PC-3 (cell line): ENCODE results near the gene MEI4. TPM values are rescaled to one million over a fixed set of nuclear protein-coding genes. Genes with fewer than 3 reads are reported as not detected.
"Not testable (repeated sequence)": the region's sequence is repeated elsewhere in the genome, so short reads cannot be mapped to it uniquely, and the experiment has no call there.

Experiments used
- ATAC-seq: fragments of 200-7000 bp; cut with Tn5 transposase; 2 replicates; pipeline ENCODE4 v1.9.1; 2020; ENCODE audit warnings: mild to moderate bottlenecking, moderate library complexity
- BruUV-seq: library from RNA; stranded (reverse); fragments of 400-500 nt; replicated peaks from 2 replicates; lab custom pipeline; 2021; lab: Mats Ljungman, UMichigan
- CTCF ChIA-PET: fragments of 300-600 bp; sonication (Branson Sonifier 250); formaldehyde crosslinking; loops from one replicate; lab custom pipeline; 2022; ENCODE audit warnings: antibody characterized with exemption; lab: Charles Lee
- POLR2A ChIA-PET: fragments of 300-600 bp; sonication (Branson Sonifier 250); formaldehyde crosslinking; loops from one replicate; lab custom pipeline; 2022; ENCODE audit warnings: antibody characterized with exemption; ENCODE audit not compliant: unreplicated experiment; lab: Charles Lee
- DNase-seq: peaks from one replicate; pipeline ENCODE4 v3.0.0-alpha.2; 2015
- H2AFZ ChIP-seq: fragments of 300-600 bp; sonication (generic); 2 replicates; pipeline ENCODE4 v1.6.0; 2016; ENCODE audit warnings: antibody characterized with exemption, low read length
- H3F3A ChIP-seq: fragments of 300-600 bp; sonication (generic); one replicate; pipeline ENCODE4 v1.6.0; 2017; ENCODE audit warnings: antibody characterized with exemption, low read length, control low read depth, mild to moderate bottlenecking; ENCODE audit not compliant: unreplicated experiment
- H3K27ac ChIP-seq: fragments of 300-600 bp; sonication (generic); 2 replicates; pipeline ENCODE4 v1.5.1; 2016; ENCODE audit warnings: mild to moderate bottlenecking, low read length
- H3K27me3 ChIP-seq: fragments of 300-600 bp; sonication (generic); 2 replicates; pipeline ENCODE4 v1.6.1; 2016; ENCODE audit warnings: low read length, mixed read lengths
- H3K36me3 ChIP-seq: fragments of 300-600 bp; sonication (generic); 2 replicates; pipeline ENCODE4 v1.6.1; 2016; ENCODE audit warnings: low read depth, mixed run types, low read length, mixed read lengths
- H3K4me1 ChIP-seq: fragments of 300-600 bp; sonication (generic); 2 replicates; pipeline ENCODE4 v1.5.1; 2016; ENCODE audit warnings: low read length; ENCODE audit not compliant: insufficient read depth
- H3K4me2 ChIP-seq: fragments of 300-600 bp; sonication (generic); 2 replicates; pipeline ENCODE4 v1.6.0; 2016; ENCODE audit warnings: low read length
- H3K4me3 ChIP-seq: fragments of 300-600 bp; sonication (generic); 2 replicates; pipeline ENCODE4 v1.5.1; 2016; ENCODE audit warnings: mild to moderate bottlenecking, low read length, mixed read lengths
- H3K79me2 ChIP-seq: fragments of 300-600 bp; sonication (generic); 2 replicates; pipeline ENCODE4 v1.6.1; 2017; ENCODE audit warnings: low read length, mixed read lengths
- H3K9ac ChIP-seq: fragments of 300-600 bp; sonication (generic); 2 replicates; pipeline ENCODE4 v1.6.0; 2016; ENCODE audit warnings: mild to moderate bottlenecking, low read length
- H3K9me2 ChIP-seq: fragments of 300-600 bp; sonication (generic); replicated peaks from 2 replicates; pipeline ENCODE4 v1.6.1; 2016; ENCODE audit warnings: mixed run types, low read length, mixed read lengths
- H3K9me3 ChIP-seq: fragments of 300-600 bp; sonication (generic); 2 replicates; pipeline ENCODE4 v1.6.1; 2016; ENCODE audit warnings: low read length, mixed read lengths
- H4K20me1 ChIP-seq: fragments of 300-600 bp; sonication (generic); 2 replicates; pipeline ENCODE4 v1.6.1; 2016; ENCODE audit warnings: low read length, mixed read lengths
- EZH2 ChIP-seq: fragments of 300-600 bp; sonication (generic); IDR thresholded peaks from one replicate; pipeline ENCODE4 v1.6.1; 2017; ENCODE audit warnings: antibody characterized with exemption, mild to moderate bottlenecking, low read length; ENCODE audit not compliant: unreplicated experiment
- EZH2phosphoT487 ChIP-seq: fragments of 300-600 bp; sonication (generic); IDR thresholded peaks from 2 replicates; pipeline ENCODE4 v1.6.1; 2018; ENCODE audit warnings: mild to moderate bottlenecking, antibody characterized with exemption, low read length, borderline replicate concordance
- intact Hi-C: fragments of 100-400 bp; cut with micrococcal nuclease; formaldehyde crosslinking; loops from 2 replicates; pipeline ENCODE4 v1.9.0; 2023
- total RNA-seq: library from RNA; depleted of rRNA; stranded (reverse); fragments of >200 nt; gene quantifications from 2 replicates; pipeline ENCODE4 v1.2.3, GENCODE V29; 2014
- TF ChIP-seq, protein P1 (sequence below): fragments of 300-600 bp; sonication (generic); conservative IDR thresholded peaks from 2 replicates; pipeline ENCODE4 v1.5.1; 2017; ENCODE audit warnings: antibody characterized with exemption, low read depth, mild to moderate bottlenecking, low read length

The MEI4 gene
- total RNA-seq, 1 experiment from 2014 or later = not detected

DNA sequence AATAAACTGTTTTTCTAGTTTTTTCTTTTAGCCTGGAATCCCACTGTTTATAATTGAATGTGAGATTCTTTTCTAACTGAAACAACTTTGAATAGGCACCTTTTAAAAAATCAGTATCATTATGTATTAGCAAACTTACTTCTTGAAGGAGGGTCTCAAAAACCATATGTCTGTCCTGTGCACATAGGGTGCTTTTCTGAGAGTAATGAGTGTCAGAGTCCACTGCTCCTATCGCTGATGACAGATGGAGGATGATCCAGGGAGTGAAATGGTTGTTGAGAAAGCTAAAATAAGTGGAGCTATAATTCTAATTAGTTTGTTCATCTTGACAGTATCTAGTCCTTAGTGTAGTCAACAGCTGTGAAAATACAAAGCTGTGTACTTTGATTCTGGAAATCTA lies 35.8 kb downstream of the MEI4 start:
- intact Hi-C loops = no loop called here
- Histone ChIP-seq H3K4me3 (no peak overlapping the region), H3K9ac (no peak overlapping the region), H3K9me2 (no peaks in the 10 kb centered on the region), H3K79me2 (no peaks in the 10 kb centered on the region), H3K27ac (no peak overlapping the region), H4K20me1 (no peaks in the 10 kb centered on the region), H2AFZ (no peak overlapping the region), H3F3A (no peaks in the 10 kb centered on the region), H3K36me3 (no peaks in the 10 kb centered on the region), H3K9me3 (no peaks in the 10 kb centered on the region), H3K4me2 (no peak overlapping the region), H3K27me3 (no peaks in the 10 kb centered on the region), H3K4me1 (no peaks in the 10 kb centered on the region)
- POLR2A ChIA-PET = no interaction called here
- DNase-seq = no peak
- CTCF ChIA-PET = no interaction called here
- BruUV-seq = no TSS peak
- no peak for ATAC-seq
- TF ChIP-seq, protein P1, sequence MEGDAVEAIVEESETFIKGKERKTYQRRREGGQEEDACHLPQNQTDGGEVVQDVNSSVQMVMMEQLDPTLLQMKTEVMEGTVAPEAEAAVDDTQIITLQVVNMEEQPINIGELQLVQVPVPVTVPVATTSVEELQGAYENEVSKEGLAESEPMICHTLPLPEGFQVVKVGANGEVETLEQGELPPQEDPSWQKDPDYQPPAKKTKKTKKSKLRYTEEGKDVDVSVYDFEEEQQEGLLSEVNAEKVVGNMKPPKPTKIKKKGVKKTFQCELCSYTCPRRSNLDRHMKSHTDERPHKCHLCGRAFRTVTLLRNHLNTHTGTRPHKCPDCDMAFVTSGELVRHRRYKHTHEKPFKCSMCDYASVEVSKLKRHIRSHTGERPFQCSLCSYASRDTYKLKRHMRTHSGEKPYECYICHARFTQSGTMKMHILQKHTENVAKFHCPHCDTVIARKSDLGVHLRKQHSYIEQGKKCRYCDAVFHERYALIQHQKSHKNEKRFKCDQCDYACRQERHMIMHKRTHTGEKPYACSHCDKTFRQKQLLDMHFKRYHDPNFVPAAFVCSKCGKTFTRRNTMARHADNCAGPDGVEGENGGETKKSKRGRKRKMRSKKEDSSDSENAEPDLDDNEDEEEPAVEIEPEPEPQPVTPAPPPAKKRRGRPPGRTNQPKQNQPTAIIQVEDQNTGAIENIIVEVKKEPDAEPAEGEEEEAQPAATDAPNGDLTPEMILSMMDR = no peak
- TF ChIP-seq EZH2phosphoT487 (no peak), EZH2 (no peak)

DNA sequence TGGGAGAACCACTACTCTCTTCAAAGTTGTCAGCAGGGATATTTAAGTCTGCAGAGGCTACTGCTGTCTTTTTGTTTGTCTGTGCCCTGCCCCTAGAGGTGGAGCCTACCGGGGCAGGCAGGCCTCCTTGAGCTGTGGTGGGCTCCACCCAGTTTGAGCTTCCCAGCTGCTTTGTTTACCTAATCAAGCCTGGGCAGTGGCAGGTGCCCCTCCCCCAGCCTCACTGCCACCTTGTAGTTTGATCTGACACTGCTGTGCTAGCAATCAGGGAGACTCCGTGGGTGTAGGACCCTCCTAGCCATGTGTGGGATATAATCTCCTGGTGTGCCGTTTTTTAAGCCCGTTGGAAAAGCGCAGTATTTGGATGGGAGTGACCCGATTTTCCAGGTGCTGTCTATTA lies 47.3 kb downstream of the MEI4 start:
- H3K36me3 ChIP-seq, H3K79me2 ChIP-seq, POLR2A ChIA-PET, CTCF ChIA-PET, H4K20me1 ChIP-seq, H3K27ac ChIP-seq, H3F3A ChIP-seq, H3K4me3 ChIP-seq, H3K9me3 ChIP-seq, DNase-seq, H3K4me1 ChIP-seq, H3K4me2 ChIP-seq, ATAC-seq, BruUV-seq, intact Hi-C loops, H3K9me2 ChIP-seq, H3K9ac ChIP-seq, H3K27me3 ChIP-seq, H2AFZ ChIP-seq: not testable (repeated sequence)

DNA sequence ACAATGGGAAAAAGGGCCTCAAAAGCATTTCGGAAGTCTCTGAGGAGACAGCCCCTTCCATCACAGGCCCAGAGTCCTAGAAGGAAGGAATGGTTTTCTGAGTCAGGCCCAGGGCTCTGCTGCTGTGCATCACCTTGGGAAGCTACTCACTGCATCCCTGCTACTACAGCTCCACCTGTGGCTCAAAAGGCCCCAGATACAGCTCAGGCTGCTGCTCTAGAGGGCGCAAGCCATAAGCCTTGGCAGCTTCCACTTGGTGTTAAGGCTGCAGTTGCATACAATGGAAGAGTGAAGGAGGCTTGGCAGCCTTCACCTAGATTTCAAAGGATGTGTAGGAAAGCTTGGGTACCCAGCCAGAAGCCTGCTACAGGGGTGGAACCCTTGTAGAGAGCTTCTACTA lies 54.8 kb downstream of the MEI4 start:
- ChIA-PET POLR2A (no interaction called here), CTCF (no interaction called here)
- ATAC-seq (no peak), DNase-seq (no peak)
- Histone ChIP-seq H3K9me3 (no peaks in the 10 kb centered on the region), H4K20me1 (no peaks in the 10 kb centered on the region), H3K9ac (no peak overlapping the region), H3K27me3 (no peaks in the 10 kb centered on the region), H3K27ac (no peak overlapping the region), H3K4me2 (no peak overlapping the region), H3K79me2 (no peaks in the 10 kb centered on the region), H3K4me3 (no peak overlapping the region), H3K4me1 (no peaks in the 10 kb centered on the region), H3K9me2 (no peaks in the 10 kb centered on the region), H2AFZ (no peak overlapping the region), H3F3A (no peaks in the 10 kb centered on the region), H3K36me3 (no peaks in the 10 kb centered on the region)
- BruUV-seq = no TSS peak
- no peak for TF ChIP-seq EZH2phosphoT487
- no peak for TF ChIP-seq EZH2
- TF ChIP-seq, protein P1 = no peak
- intact Hi-C loops = no loop called here
